Activated naive CD8-positive, alpha-beta T cell (primary cell): Measurements from ENCODE around the gene ACTA2.
A peak's percentile ranks its signal among the peaks of the same experiment; 100 is the strongest.

Source experiments
- H3K27ac Mint-ChIP-seq: one replicate; pipeline ENCODE4 v1.8.0; 2021; ENCODE audit warnings: mixed read lengths
- H3K27me3 Mint-ChIP-seq: one replicate; pipeline ENCODE4 v1.8.0; 2021; ENCODE audit warnings: mixed read lengths
- H3K36me3 Mint-ChIP-seq: one replicate; pipeline ENCODE4 v1.8.0; 2021; ENCODE audit warnings: mixed read lengths
- H3K4me1 Mint-ChIP-seq: one replicate; pipeline ENCODE4 v1.8.0; 2021; ENCODE audit warnings: low read depth, mixed read lengths
- H3K4me3 Mint-ChIP-seq: one replicate; pipeline ENCODE4 v1.8.0; 2021; ENCODE audit warnings: mild to moderate bottlenecking, mixed read lengths
- H3K9me3 Mint-ChIP-seq: one replicate; pipeline ENCODE4 v1.8.0; 2021; ENCODE audit warnings: low read depth, mixed read lengths

Gene ACTA2

DNA sequence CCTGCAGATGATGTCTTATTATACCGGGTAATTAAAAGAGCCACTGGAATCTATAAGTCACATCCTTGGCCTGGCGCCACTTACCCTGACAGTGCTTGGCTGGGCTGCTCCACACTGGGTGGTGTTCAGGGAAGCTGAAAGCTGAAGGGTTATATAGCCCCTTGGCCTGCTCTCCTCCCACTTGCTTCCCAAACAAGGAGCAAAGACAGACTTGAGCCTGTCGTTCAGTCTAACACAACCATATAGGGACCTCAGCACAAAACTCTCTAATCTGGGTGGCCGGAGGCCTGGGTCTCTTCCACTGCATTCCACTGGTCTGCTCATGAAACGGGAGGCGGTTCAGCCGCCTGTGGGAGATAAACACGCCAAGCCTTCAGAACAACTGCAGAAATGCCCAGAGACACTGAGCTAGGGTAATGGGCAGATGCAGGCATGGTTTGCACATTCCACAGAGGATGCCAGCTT lies at the start of gene ACTA2:
Gene ACTA2, minus strand, starts transcription at position 127 of the 465 bp plus-strand sequence. CDS start 3,843 bp downstream, outside the sequence.
- H3K4me3 Mint-ChIP-seq = no peak within 1 kb of the TSS
- H3K36me3 Mint-ChIP-seq = peaks cover 11% of the 10 kb centered on the region
- H3K27me3 Mint-ChIP-seq = no peaks in the 10 kb centered on the region
- no peak within 1 kb of the TSS for H3K27ac Mint-ChIP-seq
- no peaks in the 10 kb centered on the region for H3K9me3 Mint-ChIP-seq
- H3K4me1 Mint-ChIP-seq = no peaks in the 10 kb centered on the region

DNA sequence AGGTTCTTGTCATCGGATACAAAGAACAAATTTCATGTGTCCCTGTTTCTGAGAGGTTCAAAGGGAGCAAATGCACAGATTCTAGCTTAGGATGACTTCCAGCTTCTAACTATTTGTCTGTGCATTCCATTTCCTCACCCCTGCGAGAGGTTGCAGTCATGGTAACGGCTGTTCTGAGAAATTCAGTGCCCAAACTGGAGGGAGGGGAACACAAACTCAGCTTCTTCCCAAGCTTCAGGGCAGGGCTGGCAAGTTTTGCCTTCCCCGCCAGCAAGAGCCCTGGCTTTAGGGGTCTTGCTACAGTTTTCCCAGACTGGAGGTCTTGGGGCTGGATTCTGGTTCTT lies 49.1 kb upstream of the ACTA2 start:
- H3K4me1 Mint-ChIP-seq = peaks cover 42% of the 10 kb centered on the region
- peaks cover 8% of the 10 kb centered on the region for H3K36me3 Mint-ChIP-seq
- no peaks in the 10 kb centered on the region for H3K9me3 Mint-ChIP-seq
- peak overlapping the region; percentile 27 for H3K4me3 Mint-ChIP-seq
- no peaks in the 10 kb centered on the region for H3K27me3 Mint-ChIP-seq
- no peak overlapping the region for H3K27ac Mint-ChIP-seq

DNA sequence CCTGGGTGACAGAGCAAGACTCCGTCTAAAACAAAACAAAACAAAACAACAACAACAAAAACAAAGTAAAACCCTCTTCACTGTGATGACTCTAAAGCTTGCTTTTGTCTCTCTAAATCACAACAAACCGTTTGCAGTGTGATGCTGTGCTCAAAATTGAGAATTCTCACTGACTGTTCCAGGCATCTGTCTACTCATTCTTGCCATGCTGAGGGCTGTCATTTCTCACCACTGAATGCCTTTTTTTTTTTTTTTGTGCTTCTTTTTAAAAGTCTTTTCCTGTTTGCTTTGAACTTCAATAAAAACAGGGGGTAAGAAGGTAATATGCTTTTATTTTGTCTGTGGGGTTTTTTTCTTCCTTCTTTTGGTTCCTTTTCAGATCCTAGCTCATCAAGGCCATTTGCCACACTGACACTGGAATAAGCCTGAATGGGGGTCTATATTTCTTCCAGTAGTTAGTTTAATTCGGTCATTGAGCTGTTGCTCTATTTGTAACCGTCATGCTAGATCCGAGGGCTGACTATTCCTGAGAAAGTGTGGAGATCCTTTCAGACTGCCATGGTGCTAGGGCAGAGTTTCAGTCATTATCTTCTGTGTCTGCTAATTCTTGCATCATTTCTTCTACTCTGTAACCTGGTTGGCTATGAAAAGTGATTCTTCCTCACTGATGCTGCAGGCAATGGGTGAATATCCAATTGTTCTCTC lies 48.6 kb upstream of the ACTA2 start:
- H3K4me1 Mint-ChIP-seq = peaks cover 43% of the 10 kb centered on the region
- no peaks in the 10 kb centered on the region for H3K27me3 Mint-ChIP-seq
- H3K9me3 Mint-ChIP-seq = no peaks in the 10 kb centered on the region
- peak overlapping the region; percentile 41 for H3K27ac Mint-ChIP-seq
- H3K4me3 Mint-ChIP-seq = peak overlapping the region; percentile 27
- H3K36me3 Mint-ChIP-seq = peaks cover 8% of the 10 kb centered on the region

DNA sequence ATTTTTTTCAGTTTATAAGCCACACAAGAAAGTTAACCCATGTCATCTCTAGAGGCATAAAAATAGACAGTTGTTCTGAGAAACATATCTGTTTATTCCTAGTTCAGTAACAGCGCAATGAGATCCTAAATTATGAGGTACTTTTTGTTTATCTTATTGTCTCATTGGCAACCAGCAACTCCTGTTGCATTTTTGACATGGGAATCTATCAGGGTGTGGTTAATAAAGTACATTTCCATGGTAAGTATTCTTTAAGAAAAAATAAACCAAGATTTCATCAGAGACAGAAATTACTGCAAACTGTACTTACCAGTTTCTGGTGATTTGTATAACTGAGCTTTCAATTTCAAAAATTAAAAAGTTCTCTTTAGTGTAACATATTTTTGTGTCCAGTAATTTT lies 47.1 kb upstream of the ACTA2 start:
- no peak overlapping the region for H3K4me3 Mint-ChIP-seq

DNA sequence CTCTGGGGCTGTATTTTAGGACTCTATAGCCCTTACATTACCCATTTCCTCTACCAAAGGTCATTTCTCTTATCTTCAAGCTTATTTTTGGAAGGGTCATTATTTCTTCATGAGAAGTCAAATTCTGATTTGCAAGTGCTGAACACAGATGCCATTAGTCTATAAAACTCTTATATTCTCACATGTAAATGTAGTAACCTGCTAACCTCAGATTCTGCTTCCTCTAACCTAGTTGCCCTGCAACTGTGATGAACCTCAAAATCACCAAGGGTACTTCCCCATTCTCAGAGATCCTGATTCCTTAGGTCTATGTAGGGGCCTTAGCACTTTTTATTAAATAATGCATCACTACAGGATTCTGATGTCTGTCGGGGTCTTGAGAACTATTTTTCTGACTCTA lies 44.4 kb upstream of the ACTA2 start:
- H3K4me1 Mint-ChIP-seq = peaks cover 60% of the 10 kb centered on the region
- H3K27ac Mint-ChIP-seq = no peak overlapping the region
- no peak overlapping the region for H3K4me3 Mint-ChIP-seq

More for the DNA sequence above, 47.1 kb upstream of the ACTA2 start:
- Mint-ChIP-seq H3K36me3 (peaks cover 8% of the 10 kb centered on the region), H3K27ac (no peak overlapping the region), H3K27me3 (no peaks in the 10 kb centered on the region), H3K4me1 (peaks cover 56% of the 10 kb centered on the region), H3K9me3 (no peaks in the 10 kb centered on the region)

DNA sequence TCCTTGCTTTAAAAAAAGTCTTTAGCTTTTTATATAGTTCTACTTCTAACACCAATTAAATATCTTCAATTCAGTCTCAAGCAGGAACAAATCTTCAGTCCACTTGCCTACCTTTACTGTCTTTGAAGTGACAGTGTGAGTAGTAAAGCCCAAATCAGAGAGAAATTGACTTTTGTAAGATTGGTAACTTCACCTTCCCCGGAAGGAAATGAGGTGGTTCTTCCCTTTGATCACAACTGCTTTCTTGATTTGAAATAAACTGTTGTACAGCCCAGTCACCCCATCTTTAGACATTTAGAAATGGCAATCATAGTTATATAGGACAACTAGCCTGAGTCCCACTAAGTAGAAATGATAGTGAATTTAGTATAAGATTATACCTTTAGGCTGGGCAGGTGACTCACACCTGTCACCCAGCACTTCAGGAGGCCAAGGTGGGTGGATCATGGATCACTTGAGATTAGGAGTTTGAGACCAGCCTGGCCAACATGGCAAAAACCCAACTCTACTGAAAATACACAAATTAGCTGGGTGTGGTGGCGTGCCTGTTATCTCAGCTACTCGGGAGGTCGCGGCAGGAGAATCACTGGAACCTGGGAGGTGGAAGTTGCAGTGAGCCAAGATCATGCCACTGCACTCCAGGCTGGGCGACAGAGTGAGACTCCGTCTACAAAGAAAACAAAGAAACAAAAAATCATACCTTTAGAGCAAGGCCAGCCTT lies 42.7 kb upstream of the ACTA2 start:
- Mint-ChIP-seq H3K4me1 (peaks cover 54% of the 10 kb centered on the region), H3K9me3 (no peaks in the 10 kb centered on the region), H3K27me3 (no peaks in the 10 kb centered on the region), H3K36me3 (peaks cover 3% of the 10 kb centered on the region), H3K27ac (peak overlapping the region; percentile 80), H3K4me3 (peak overlapping the region; percentile 53)

More for the DNA sequence above, 44.4 kb upstream of the ACTA2 start:
- no peaks in the 10 kb centered on the region for H3K27me3 Mint-ChIP-seq
- H3K9me3 Mint-ChIP-seq = no peaks in the 10 kb centered on the region
- peaks cover 3% of the 10 kb centered on the region for H3K36me3 Mint-ChIP-seq

DNA sequence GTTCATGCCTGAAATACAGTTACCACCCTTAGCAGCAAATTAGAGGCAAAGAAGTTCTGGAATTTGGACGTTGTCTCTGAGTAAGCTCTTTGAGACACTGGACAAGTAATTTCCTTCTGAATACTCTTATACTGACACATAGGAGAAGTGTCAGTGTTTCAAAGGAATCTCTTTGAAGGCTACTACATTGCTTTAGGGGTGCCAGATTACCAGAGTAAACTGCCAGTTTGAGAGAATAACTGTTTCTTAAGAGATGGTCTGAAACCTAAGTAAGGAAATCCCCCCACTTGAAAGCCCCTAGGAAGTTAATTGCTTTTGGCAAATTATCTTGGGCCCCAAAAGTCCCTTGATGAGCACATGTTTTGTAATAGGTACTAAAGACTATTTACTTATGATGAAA lies 41.4 kb upstream of the ACTA2 start:
- Mint-ChIP-seq H3K36me3 (peaks cover 3% of the 10 kb centered on the region), H3K9me3 (no peaks in the 10 kb centered on the region), H3K4me3 (peak overlapping the region; percentile 57), H3K27ac (peak overlapping the region; percentile 28), H3K27me3 (no peaks in the 10 kb centered on the region), H3K4me1 (peaks cover 66% of the 10 kb centered on the region)

DNA sequence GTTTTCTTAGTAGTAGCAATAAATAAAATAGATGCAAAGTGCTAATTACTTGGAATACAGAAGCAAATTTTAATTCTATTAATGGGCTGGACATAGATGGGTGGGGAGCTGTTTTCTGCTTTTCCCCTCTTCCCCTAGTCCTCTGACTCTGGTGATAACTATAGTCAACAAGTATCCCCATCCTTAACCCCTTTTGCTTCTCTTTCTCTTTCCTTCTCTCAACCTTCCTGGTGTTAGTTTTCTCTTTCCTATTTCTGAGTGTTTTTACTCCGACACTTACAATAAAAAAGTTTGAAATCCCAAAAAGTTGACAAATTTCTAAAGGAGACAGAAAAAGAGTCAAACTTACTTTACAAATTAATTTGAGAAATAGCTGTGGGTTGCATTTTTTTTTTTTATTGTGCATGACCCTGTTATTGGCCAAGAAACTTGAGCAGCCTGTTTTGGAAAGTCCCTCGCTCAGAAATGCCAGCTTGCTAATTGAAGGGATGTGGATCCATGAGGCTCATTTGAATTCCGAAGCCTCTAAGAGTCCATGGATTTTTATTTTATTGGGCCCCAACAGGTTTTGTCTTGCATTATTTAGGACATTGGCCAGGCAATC lies 40.5 kb upstream of the ACTA2 start:
- no peaks in the 10 kb centered on the region for H3K9me3 Mint-ChIP-seq
- H3K4me3 Mint-ChIP-seq = peak overlapping the region; percentile 84
- peaks cover 73% of the 10 kb centered on the region for H3K4me1 Mint-ChIP-seq
- H3K27me3 Mint-ChIP-seq = no peaks in the 10 kb centered on the region
- H3K27ac Mint-ChIP-seq = peak overlapping the region; percentile 79
- H3K36me3 Mint-ChIP-seq = peaks cover 3% of the 10 kb centered on the region

DNA sequence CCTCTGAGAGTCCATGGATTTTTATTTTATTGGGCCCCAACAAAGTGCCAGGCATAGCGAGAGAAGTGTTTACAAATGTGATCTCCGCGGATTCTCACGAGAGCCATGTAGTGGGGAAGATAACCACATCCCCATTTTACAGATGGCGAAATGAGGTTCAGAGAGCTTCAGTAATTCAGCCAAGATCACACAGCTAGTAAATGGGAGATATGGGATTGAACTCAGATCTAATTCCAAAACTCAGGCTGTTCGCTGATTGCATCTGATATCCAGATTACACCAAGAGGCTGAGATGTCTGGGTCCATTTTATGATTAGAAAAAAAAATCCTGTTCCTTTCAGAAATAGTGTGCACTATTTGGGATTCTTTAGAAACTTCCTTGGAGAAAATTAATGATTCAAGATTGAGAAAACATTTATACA lies 39.3 kb upstream of the ACTA2 start:
- no peaks in the 10 kb centered on the region for H3K27me3 Mint-ChIP-seq
- no peaks in the 10 kb centered on the region for H3K9me3 Mint-ChIP-seq
- peaks cover 75% of the 10 kb centered on the region for H3K4me1 Mint-ChIP-seq
- peak overlapping the region; percentile 94 for H3K27ac Mint-ChIP-seq
- H3K36me3 Mint-ChIP-seq = peaks cover 3% of the 10 kb centered on the region
- peak overlapping the region; percentile 97 for H3K4me3 Mint-ChIP-seq

DNA sequence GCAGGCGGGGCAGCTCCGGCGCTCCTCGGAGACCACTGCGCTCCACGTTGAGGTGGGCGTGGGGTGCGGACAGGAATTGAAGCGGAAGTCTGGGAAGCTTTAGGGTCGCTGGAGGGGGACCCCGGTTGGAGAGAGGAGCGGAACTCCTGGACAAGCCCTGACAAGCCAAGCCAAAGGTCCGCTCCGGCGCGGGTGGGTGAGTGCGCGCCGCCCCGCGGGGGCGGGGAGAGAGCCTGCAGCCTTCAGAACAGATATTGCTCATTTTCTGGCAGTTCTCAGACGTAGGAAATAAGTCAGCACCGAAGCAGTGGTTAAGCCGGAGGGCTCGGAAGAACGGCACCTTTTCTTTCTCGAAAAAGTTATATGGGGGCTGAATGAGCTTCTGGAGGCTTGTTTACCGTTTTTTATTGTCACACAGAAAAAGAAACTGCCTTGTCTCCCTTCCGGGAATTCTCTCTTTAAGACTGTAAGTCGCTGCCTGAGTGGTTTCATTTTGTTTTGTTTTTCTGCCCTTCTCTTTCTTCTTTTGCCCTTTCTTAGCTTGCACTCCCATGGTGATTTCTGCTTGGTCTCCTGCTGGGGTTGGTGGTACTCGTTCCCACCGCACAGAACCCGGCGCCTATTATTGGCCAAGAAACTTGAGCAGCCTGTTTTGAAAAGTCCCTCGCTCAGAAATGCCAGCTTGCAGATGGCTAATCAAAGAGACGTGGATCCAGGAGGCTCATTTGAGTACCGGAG lies 38.8 kb upstream of the ACTA2 start:
- no peaks in the 10 kb centered on the region for H3K27me3 Mint-ChIP-seq
- peaks cover 6% of the 10 kb centered on the region for H3K36me3 Mint-ChIP-seq
- H3K4me1 Mint-ChIP-seq = peaks cover 73% of the 10 kb centered on the region
- peak overlapping the region; percentile 97 for H3K4me3 Mint-ChIP-seq
- peaks cover 3% of the 10 kb centered on the region for H3K9me3 Mint-ChIP-seq
- peak overlapping the region; percentile 94 for H3K27ac Mint-ChIP-seq

DNA sequence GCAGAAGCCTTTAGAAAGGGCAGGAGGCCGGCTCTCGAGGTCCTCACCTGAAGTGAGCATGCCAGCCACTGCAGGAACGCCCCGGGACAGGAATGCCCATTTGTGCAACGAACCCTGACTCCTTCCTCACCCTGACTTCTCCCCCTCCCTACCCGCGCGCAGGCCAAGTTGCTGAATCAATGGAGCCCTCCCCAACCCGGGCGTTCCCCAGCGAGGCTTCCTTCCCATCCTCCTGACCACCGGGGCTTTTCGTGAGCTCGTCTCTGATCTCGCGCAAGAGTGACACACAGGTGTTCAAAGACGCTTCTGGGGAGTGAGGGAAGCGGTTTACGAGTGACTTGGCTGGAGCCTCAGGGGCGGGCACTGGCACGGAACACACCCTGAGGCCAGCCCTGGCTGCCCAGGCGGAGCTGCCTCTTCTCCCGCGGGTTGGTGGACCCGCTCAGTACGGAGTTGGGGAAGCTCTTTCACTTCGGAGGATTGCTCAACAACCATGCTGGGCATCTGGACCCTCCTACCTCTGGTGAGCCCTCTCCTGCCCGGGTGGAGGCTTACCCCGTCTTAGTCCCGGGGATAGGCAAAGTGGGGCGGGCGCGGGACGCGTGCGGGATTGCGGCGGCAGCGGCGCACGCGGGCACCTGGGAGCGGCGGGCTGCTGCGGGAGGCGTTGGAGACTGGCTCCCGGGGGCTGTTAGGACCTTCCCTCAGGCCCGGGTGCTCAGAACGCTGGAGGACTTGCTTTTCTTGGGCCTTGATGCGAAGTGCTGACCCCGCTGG lies 38.0 kb upstream of the ACTA2 start, which contains the start of gene FAS:
Gene FAS, plus strand, starts transcription at position 415 of the 777 bp plus-strand sequence. Its CDS starts 79 bp downstream, at position 494.
- Mint-ChIP-seq H3K4me1 (peaks cover 67% of the 10 kb centered on the region), H3K36me3 (peaks cover 3% of the 10 kb centered on the region), H3K9me3 (peaks cover 6% of the 10 kb centered on the region), H3K27ac (peak within 1 kb of the TSS; percentile 94), H3K4me3 (peak within 1 kb of the TSS; percentile 97), H3K27me3 (no peaks in the 10 kb centered on the region)

DNA sequence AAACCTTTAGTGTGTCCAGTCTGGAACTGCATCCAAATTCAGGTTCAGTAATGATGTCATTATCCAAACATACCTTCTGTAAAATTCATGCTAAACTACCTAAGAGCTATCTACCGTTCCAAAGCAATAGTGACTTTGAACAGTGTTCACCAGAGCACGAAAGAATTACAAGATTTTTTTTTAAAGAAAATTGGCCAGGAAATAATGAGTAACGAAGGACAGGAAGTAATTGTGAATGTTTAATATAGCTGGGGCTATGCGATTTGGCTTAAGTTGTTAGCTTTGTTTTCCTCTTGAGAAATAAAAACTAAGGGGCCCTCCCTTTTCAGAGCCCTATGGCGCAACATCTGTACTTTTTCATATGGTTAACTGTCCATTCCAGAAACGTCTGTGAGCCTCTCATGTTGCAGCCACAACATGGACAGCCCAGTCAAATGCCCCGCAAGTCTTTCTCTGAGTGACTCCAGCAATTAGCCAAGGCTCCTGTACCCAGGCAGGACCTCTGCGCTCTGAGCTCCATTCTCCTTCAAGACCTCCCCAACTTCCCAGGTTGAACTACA lies 37.3 kb upstream of the ACTA2 start:
- Mint-ChIP-seq H3K4me3 (peak overlapping the region; percentile 97), H3K27me3 (no peaks in the 10 kb centered on the region), H3K27ac (peak overlapping the region; percentile 94), H3K4me1 (peaks cover 61% of the 10 kb centered on the region), H3K36me3 (peaks cover 3% of the 10 kb centered on the region), H3K9me3 (peaks cover 6% of the 10 kb centered on the region)

DNA sequence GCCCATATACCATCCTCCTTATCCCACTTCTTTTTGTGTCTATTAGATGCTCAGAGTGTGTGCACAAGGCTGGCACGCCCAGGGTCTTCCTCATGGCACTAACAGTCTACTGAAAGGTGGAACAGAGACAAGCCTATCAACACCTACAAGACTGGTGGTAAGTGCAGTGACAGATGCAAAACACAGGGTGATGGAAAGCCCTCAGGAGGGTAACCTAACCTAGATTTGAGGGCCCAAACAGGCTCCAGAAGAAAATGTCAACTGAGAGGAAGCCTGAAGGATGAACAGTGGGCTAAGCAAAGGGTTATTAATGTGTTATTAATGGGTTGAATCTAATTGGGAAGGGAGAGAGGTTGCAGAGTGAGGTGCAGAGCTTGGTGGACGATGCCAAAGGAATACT lies 36.9 kb upstream of the ACTA2 start:
- H3K4me3 Mint-ChIP-seq = peak overlapping the region; percentile 64
- H3K9me3 Mint-ChIP-seq = peaks cover 6% of the 10 kb centered on the region
- H3K27ac Mint-ChIP-seq = peak overlapping the region; percentile 30
- H3K27me3 Mint-ChIP-seq = no peaks in the 10 kb centered on the region
- H3K4me1 Mint-ChIP-seq = peaks cover 59% of the 10 kb centered on the region
- H3K36me3 Mint-ChIP-seq = peaks cover 3% of the 10 kb centered on the region

DNA sequence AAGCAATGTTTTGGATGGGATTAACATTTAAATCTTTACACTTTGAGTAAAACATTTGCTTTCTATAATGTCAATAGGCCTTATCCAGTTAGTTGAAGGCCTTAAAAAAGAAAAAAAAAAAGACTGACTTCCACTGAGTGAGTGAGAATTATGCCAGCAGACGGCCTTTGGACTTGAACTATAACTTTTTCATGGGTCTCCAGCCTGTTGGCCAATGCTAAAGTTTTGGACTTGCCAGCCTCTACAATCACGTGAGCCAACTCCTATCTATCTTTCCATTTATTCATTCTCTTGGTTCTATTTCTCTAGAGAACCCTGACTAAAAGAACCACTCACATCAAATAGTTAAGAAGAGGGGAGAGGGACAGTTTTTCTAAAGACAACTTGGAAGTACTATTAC lies 35.3 kb upstream of the ACTA2 start:
- Mint-ChIP-seq H3K36me3 (peaks cover 3% of the 10 kb centered on the region), H3K9me3 (peaks cover 6% of the 10 kb centered on the region), H3K4me3 (no peak overlapping the region), H3K27ac (peak overlapping the region; percentile 41), H3K4me1 (peaks cover 55% of the 10 kb centered on the region), H3K27me3 (no peaks in the 10 kb centered on the region)
